Cardiac fibroblast (primary cell): Measurements from ENCODE around the gene MTR.

ENCODE experiments used
- DNase-seq, 2 donors: peaks; one replicate each; pipeline versions ENCODE4 v3.0.0 to v3.0.0-alpha.2; 2010; ENCODE audit warnings: low read depth in 2 of 2
- H3K4me3 ChIP-seq, 2 donors: replicated peaks in 1 of 2; 1 replicate in 1 of 2; 2 replicates in 1 of 2; pipeline ENCODE4 v1.5.1; 2011; ENCODE audit warnings: low read depth in 2 of 2, low read length in 2 of 2, mild to moderate bottlenecking in 2 of 2, moderate library complexity in 1 of 2
- CTCF ChIP-seq: IDR thresholded peaks from one replicate; pipeline ENCODE4 v1.5.1; 2011; ENCODE audit warnings: low read depth, mild to moderate bottlenecking, low read length, inconsistent platforms

Gene MTR

GRCh38 chr1:236808005-236808404, 12.9 kb downstream of the MTR start:
- DNase-seq: no peak
- no peak overlapping the region for H3K4me3 ChIP-seq
- no peak for TF ChIP-seq CTCF

- TF ChIP-seq CTCF: no peak
- DNase-seq: peak in 1 of 2 donors; percentile 19
Observed at GRCh38 chr1:236808564-236809130, 13.6 kb downstream of the MTR start.

GRCh38 chr1:236809148-236809547, 14.1 kb downstream of the MTR start:
- H3K4me3 ChIP-seq: no peak overlapping the region
- no peak for TF ChIP-seq CTCF
- DNase-seq: no peak

More at GRCh38 chr1:236808564-236809130, 13.6 kb downstream of the MTR start:
- H3K4me3 ChIP-seq: no peak overlapping the region

- no peak overlapping the region for H3K4me3 ChIP-seq
- DNase-seq: no peak
- no peak for TF ChIP-seq CTCF
Observed at GRCh38 chr1:236810018-236810417, 14.9 kb downstream of the MTR start.

GRCh38 chr1:236812334-236813030, 17.4 kb downstream of the MTR start:
- H3K4me3 ChIP-seq: no peak overlapping the region
- no peak for DNase-seq
- TF ChIP-seq CTCF: no peak

GRCh38 chr1:236815941-236816340, 20.8 kb downstream of the MTR start:
- TF ChIP-seq CTCF: no peak
- DNase-seq: no peak
- H3K4me3 ChIP-seq: no peak overlapping the region

GRCh38 chr1:236819856-236820255, 24.8 kb downstream of the MTR start:
- no peak overlapping the region for H3K4me3 ChIP-seq
- TF ChIP-seq CTCF: no peak
- no peak for DNase-seq
